Measurements from ENCODE around the gene RNF214.
"Not testable (repeated sequence)": the region's sequence is repeated elsewhere in the genome, so short reads cannot be mapped to it uniquely, and the experiment has no call there.

The RNF214 gene

GRCh38 chr11:117203069-117203407 is 29.4 kb upstream of the RNF214 start:
- no peaks in the 10 kb centered on the region for H3K9me2 ChIP-seq (replicated peaks; ENCODE audit: low read depth, low read length)
- no peaks in the 10 kb centered on the region for H3K27me3 ChIP-seq (ENCODE audit: insufficient read depth, low read length, poor library complexity, severe bottlenecking)
- no peaks in the 10 kb centered on the region for H3K4me1 ChIP-seq (ENCODE audit: insufficient read depth, low read length, poor library complexity, severe bottlenecking)
- H3K9ac ChIP-seq (ENCODE audit: low read depth, low read length, poor library complexity, severe bottlenecking), result no peak overlapping the region
- H4K20me1 ChIP-seq (ENCODE audit: insufficient read depth, low read length, poor library complexity, severe bottlenecking), result no peaks in the 10 kb centered on the region
- no peaks in the 10 kb centered on the region for H3K9me3 ChIP-seq (ENCODE audit: insufficient read depth, low read depth, low read length)
- H2AFZ ChIP-seq (ENCODE audit: low read length), result no peak overlapping the region
- H3K79me2 ChIP-seq (ENCODE audit: insufficient read depth, low read length), result no peaks in the 10 kb centered on the region
- no peak overlapping the region for H3K4me3 ChIP-seq (ENCODE audit: low read length, poor library complexity, severe bottlenecking)
- TF ChIP-seq EZH2phosphoT487 (IDR thresholded peaks at IDR 0.05; ENCODE audit: borderline replicate concordance), result no peak
- TF ChIP-seq CTCF (conservative IDR thresholded peaks at IDR 0.05; ENCODE audit: low read length), result no peak
- no peaks in the 10 kb centered on the region for H3F3A ChIP-seq (ENCODE audit: low read depth)
- peaks cover 10% of the 10 kb centered on the region; the same call in 1 of the 2 replicates for H3K36me3 ChIP-seq (ENCODE audit: insufficient read depth, low read length)
- H3K4me2 ChIP-seq (ENCODE audit: low read depth, low read length, poor library complexity, severe bottlenecking), result no peak overlapping the region

- Histone ChIP-seq H3K4me1 (ENCODE audit: insufficient read depth, low read length, poor library complexity, severe bottlenecking) (no peaks in the 10 kb centered on the region), H3K27me3 (ENCODE audit: insufficient read depth, low read length, poor library complexity, severe bottlenecking) (no peaks in the 10 kb centered on the region), H3K4me3 (ENCODE audit: low read length, poor library complexity, severe bottlenecking) (no peak overlapping the region), H4K20me1 (ENCODE audit: insufficient read depth, low read length, poor library complexity, severe bottlenecking) (no peaks in the 10 kb centered on the region), H3K9me2 (replicated peaks; ENCODE audit: low read depth, low read length) (no peaks in the 10 kb centered on the region), H2AFZ (ENCODE audit: low read length) (no peak overlapping the region), H3F3A (ENCODE audit: low read depth) (no peaks in the 10 kb centered on the region), H3K36me3 (ENCODE audit: insufficient read depth, low read length) (peaks cover 10% of the 10 kb centered on the region; the same call in 1 of the 2 replicates), H3K9me3 (ENCODE audit: insufficient read depth, low read depth, low read length) (no peaks in the 10 kb centered on the region), H3K9ac (ENCODE audit: low read depth, low read length, poor library complexity, severe bottlenecking) (no peak overlapping the region), H3K4me2 (ENCODE audit: low read depth, low read length, poor library complexity, severe bottlenecking) (no peak overlapping the region), H3K79me2 (ENCODE audit: insufficient read depth, low read length) (no peaks in the 10 kb centered on the region)
- TF ChIP-seq CTCF (conservative IDR thresholded peaks at IDR 0.05; ENCODE audit: low read length), result no peak
- no peak for TF ChIP-seq EZH2phosphoT487 (IDR thresholded peaks at IDR 0.05; ENCODE audit: borderline replicate concordance)
Observed at GRCh38 chr11:117204283-117205080, 28.0 kb upstream of the RNF214 start.

- no peak overlapping the region for H2AFZ ChIP-seq (ENCODE audit: low read length)
- H3K9ac ChIP-seq (ENCODE audit: low read depth, low read length, poor library complexity, severe bottlenecking), result no peak overlapping the region
- H3K9me3 ChIP-seq (ENCODE audit: insufficient read depth, low read depth, low read length), result no peaks in the 10 kb centered on the region
- H3F3A ChIP-seq (ENCODE audit: low read depth), result no peaks in the 10 kb centered on the region
- H3K4me1 ChIP-seq (ENCODE audit: insufficient read depth, low read length, poor library complexity, severe bottlenecking), result no peaks in the 10 kb centered on the region
- no peaks in the 10 kb centered on the region for H3K9me2 ChIP-seq (replicated peaks; ENCODE audit: low read depth, low read length)
- H3K4me3 ChIP-seq (ENCODE audit: low read length, poor library complexity, severe bottlenecking), result no peak overlapping the region
- no peaks in the 10 kb centered on the region for H3K27me3 ChIP-seq (ENCODE audit: insufficient read depth, low read length, poor library complexity, severe bottlenecking)
- no peaks in the 10 kb centered on the region for H4K20me1 ChIP-seq (ENCODE audit: insufficient read depth, low read length, poor library complexity, severe bottlenecking)
- H3K36me3 ChIP-seq (ENCODE audit: insufficient read depth, low read length), result peaks cover 10% of the 10 kb centered on the region; the same call in 1 of the 2 replicates
- no peaks in the 10 kb centered on the region for H3K79me2 ChIP-seq (ENCODE audit: insufficient read depth, low read length)
- no peak for TF ChIP-seq CTCF (conservative IDR thresholded peaks at IDR 0.05; ENCODE audit: low read length)
- TF ChIP-seq EZH2phosphoT487 (IDR thresholded peaks at IDR 0.05; ENCODE audit: borderline replicate concordance), result no peak
- no peak overlapping the region for H3K4me2 ChIP-seq (ENCODE audit: low read depth, low read length, poor library complexity, severe bottlenecking)
Observed at GRCh38 chr11:117205211-117205818, 27.2 kb upstream of the RNF214 start.

- H3K9me3 ChIP-seq (ENCODE audit: insufficient read depth, low read depth, low read length); H4K20me1 ChIP-seq (ENCODE audit: insufficient read depth, low read length, poor library complexity, severe bottlenecking); H3K9ac ChIP-seq (ENCODE audit: low read depth, low read length, poor library complexity, severe bottlenecking); H3F3A ChIP-seq (ENCODE audit: low read depth); H3K36me3 ChIP-seq (ENCODE audit: insufficient read depth, low read length); H3K27me3 ChIP-seq (ENCODE audit: insufficient read depth, low read length, poor library complexity, severe bottlenecking); H3K79me2 ChIP-seq (ENCODE audit: insufficient read depth, low read length); H3K4me1 ChIP-seq (ENCODE audit: insufficient read depth, low read length, poor library complexity, severe bottlenecking); H3K9me2 ChIP-seq (replicated peaks; ENCODE audit: low read depth, low read length); H3K4me3 ChIP-seq (ENCODE audit: low read length, poor library complexity, severe bottlenecking); H3K4me2 ChIP-seq (ENCODE audit: low read depth, low read length, poor library complexity, severe bottlenecking); H2AFZ ChIP-seq (ENCODE audit: low read length): not testable (repeated sequence)
Observed at GRCh38 chr11:117206111-117206510, 26.4 kb upstream of the RNF214 start.

- not testable (repeated sequence) for H3K79me2 ChIP-seq (ENCODE audit: insufficient read depth, low read length); H3K4me1 ChIP-seq (ENCODE audit: insufficient read depth, low read length, poor library complexity, severe bottlenecking); H4K20me1 ChIP-seq (ENCODE audit: insufficient read depth, low read length, poor library complexity, severe bottlenecking); H3K9me2 ChIP-seq (replicated peaks; ENCODE audit: low read depth, low read length); H3K4me2 ChIP-seq (ENCODE audit: low read depth, low read length, poor library complexity, severe bottlenecking); H3F3A ChIP-seq (ENCODE audit: low read depth); H3K36me3 ChIP-seq (ENCODE audit: insufficient read depth, low read length); H2AFZ ChIP-seq (ENCODE audit: low read length); H3K27me3 ChIP-seq (ENCODE audit: insufficient read depth, low read length, poor library complexity, severe bottlenecking); H3K9me3 ChIP-seq (ENCODE audit: insufficient read depth, low read depth, low read length); H3K4me3 ChIP-seq (ENCODE audit: low read length, poor library complexity, severe bottlenecking); H3K9ac ChIP-seq (ENCODE audit: low read depth, low read length, poor library complexity, severe bottlenecking)
Observed at GRCh38 chr11:117206859-117207258, 25.6 kb upstream of the RNF214 start.
